Psoas muscle (tissue), 8 donors: ENCODE measurements around the gene B3GAT1. TPM values are rescaled to one million over a fixed set of nuclear protein-coding genes. Genes with fewer than 3 reads are reported as not detected.

ENCODE experiments used
- ATAC-seq, 4 donors: fragments of 200-7000 bp; cut with Tn5 transposase; one replicate each; pipeline ENCODE4 v1.9.1; 2020; ENCODE audit warnings: moderate library complexity in 3 of 4, mild to moderate bottlenecking in 2 of 4
- DNase-seq, 2 donors: peaks; one replicate each; pipeline ENCODE4 v3.0.0-alpha.2; 2020
- H3K27ac ChIP-seq: fragments of 200-600 bp; one replicate; pipeline ENCODE4 v1.8.0; 2022
- H3K27me3 ChIP-seq, 3 donors: fragments of 200-600 bp in 1 of 3; one replicate each; pipeline versions ENCODE4 v1.6.1 to v1.8.0; 2013 to 2022; ENCODE audit warnings: low read length in 2 of 3, mild to moderate bottlenecking in 2 of 3, moderate library complexity in 1 of 3; ENCODE audit not compliant: insufficient read depth in 3 of 3
- H3K36me3 ChIP-seq, 2 donors: fragments of 200-600 bp in 1 of 2; one replicate each; pipeline versions ENCODE4 v1.6.1 to v1.8.0; 2013 to 2022; ENCODE audit warnings: low read depth in 1 of 2, mild to moderate bottlenecking in 1 of 2, moderate library complexity in 1 of 2; ENCODE audit not compliant: insufficient read depth in 1 of 2
- H3K4me1 ChIP-seq: fragments of 200-600 bp; one replicate; pipeline ENCODE4 v1.8.0; 2022
- H3K4me3 ChIP-seq: fragments of 200-600 bp; one replicate; pipeline ENCODE4 v1.8.0; 2022; ENCODE audit warnings: mild to moderate bottlenecking
- H3K9me3 ChIP-seq: fragments of 200-600 bp; one replicate; pipeline ENCODE4 v1.8.0; 2022
- CTCF ChIP-seq: fragments of 200-600 bp; IDR thresholded peaks from one replicate; pipeline ENCODE4 v1.8.0; 2022; ENCODE audit warnings: antibody characterized with exemption
- WGBS, 3 donors: extraction: QIAGEN DNeasy Blood & Tissue Kit; methylation state at CpG; one replicate each; pipeline versions ENCODE4 v1.1.6 to v1.1.7; 2013; 5-methylcytosine and 5-hydroxymethylcytosine counted together
- intact Hi-C, 2 donors: fragments of 100-400 bp; cut with DNase I; formaldehyde crosslinking; loops; one replicate each; pipeline versions ENCODE4 v1.11.0 to v1.14.2; 2022
- polyA plus RNA-seq, 3 donors: library from polyadenylated mRNA; stranded (reverse); fragments of 200-250 nt; gene quantifications; one replicate each; pipeline ENCODE4 v1.2.3, GENCODE V29; 2013
- total RNA-seq, 4 donors: library from RNA; stranded (reverse); fragmentation: NEBNext Ultra II Directional in 2 of 4; extraction: Animal tissue kit (Norgen Biotek cat#: 25700) in 2 of 4; gene quantifications; one replicate each; pipeline versions ENCODE4 v1.2.1 to v1.2.4, GENCODE V29; 2021 to 2023
- donor health status: healthy with polysubstance abuse.
- donor health status: DM: no; HTN: no; CAD: no; lungs with moderate emphysema.
- donor health status: Bipolar disorder and iron deficiency.
- donor health status: healthy.
- donor health status: DM: yes; HTN: yes; CAD: no.
- donor health status: DM: no; HTN: no; CAD: no.
- donor health status: DM: no; HTN: no; CAD: no.
- donor health status: DM: yes; HTN: yes; CAD: no.

The B3GAT1 gene
- total and polyA plus RNA-seq, 7 donors = 0.01 to 0.13 (median 0.06) TPM; not detected in 3

- intact Hi-C loops = no loop called here
- WGBS, 3 donors = 86 to 89% (median 89%) methylated on average over 10 of the region's 10 CpGs
- Histone ChIP-seq H3K27ac (no peak overlapping the region), H3K36me3 (no peaks in the 10 kb centered on the region), H3K4me1 (no peaks in the 10 kb centered on the region), H3K27me3 (peaks cover 0 to 8% (median 0%) of the 10 kb centered on the region in 3 donors), H3K9me3 (no peaks in the 10 kb centered on the region), H3K4me3 (no peak overlapping the region)
- no peak for TF ChIP-seq CTCF
- ATAC-seq = no peak
- DNase-seq = no peak
Observed at GRCh38 chr11:134359646-134360045, 52.4 kb downstream of the B3GAT1 start.

GRCh38 chr11:134358856-134359490 lies 53.1 kb downstream of the B3GAT1 start:
- 86 to 87% (median 87%) methylated on average over 18 of the region's 18 CpGs for WGBS, 3 donors
- no peak for TF ChIP-seq CTCF
- ATAC-seq = no peak

DNA sequence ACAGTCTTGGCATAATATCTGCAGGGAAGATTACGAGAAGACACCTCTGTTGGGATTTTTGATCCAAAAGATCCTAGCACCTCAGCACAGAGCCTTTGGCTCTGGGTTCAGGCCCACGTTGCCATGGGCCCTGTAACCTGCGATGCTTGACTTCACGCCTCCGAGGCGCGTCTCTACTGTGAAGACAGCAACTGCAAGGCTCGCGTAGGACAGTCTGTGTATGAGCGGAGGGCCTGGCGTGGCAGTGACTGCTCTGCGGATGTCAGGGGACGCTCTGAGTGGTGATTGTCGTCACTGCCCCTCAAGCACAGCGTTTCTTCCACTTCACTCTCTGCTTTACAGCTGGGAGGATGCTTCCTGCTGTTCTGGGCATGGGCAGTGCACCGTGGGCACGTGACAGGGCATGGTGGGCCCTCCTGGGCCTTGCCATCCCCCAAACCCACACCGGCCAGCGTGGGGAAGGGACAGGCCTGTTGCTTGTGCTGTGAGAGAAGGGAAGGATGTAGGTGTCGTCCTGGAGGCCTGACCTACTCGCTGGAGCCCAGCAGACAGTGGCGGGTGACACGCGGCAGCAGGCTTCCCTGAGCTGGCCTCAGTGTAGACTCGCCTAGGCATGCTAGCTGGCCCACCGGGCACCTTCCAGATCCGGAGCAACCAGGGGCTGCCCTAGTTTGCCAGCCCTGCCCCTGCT lies 53.7 kb downstream of the B3GAT1 start:
- peaks cover 0 to 8% (median 0%) of the 10 kb centered on the region in 3 donors for H3K27me3 ChIP-seq
- ATAC-seq (no peak), DNase-seq (peak in 1 of 2 donors; percentile 27)
- H3K36me3 ChIP-seq = no peaks in the 10 kb centered on the region
- H3K4me1 ChIP-seq = no peaks in the 10 kb centered on the region
- intact Hi-C loops = no loop called here
- no peak for TF ChIP-seq CTCF
- H3K27ac ChIP-seq = no peak overlapping the region
- no peak overlapping the region for H3K4me3 ChIP-seq
- WGBS, 3 donors = 86 to 90% (median 86%) methylated on average over 27 of the region's 27 CpGs
- H3K9me3 ChIP-seq = no peaks in the 10 kb centered on the region

More at GRCh38 chr11:134358856-134359490, 53.1 kb downstream of the B3GAT1 start:
- intact Hi-C loops = no loop called here
- Histone ChIP-seq H3K27ac (no peak overlapping the region), H3K27me3 (peaks cover 0 to 8% (median 0%) of the 10 kb centered on the region in 3 donors), H3K4me1 (no peaks in the 10 kb centered on the region), H3K36me3 (no peaks in the 10 kb centered on the region), H3K4me3 (no peak overlapping the region), H3K9me3 (no peaks in the 10 kb centered on the region)
- peak in 1 of 2 donors; percentile 40 for DNase-seq

DNA sequence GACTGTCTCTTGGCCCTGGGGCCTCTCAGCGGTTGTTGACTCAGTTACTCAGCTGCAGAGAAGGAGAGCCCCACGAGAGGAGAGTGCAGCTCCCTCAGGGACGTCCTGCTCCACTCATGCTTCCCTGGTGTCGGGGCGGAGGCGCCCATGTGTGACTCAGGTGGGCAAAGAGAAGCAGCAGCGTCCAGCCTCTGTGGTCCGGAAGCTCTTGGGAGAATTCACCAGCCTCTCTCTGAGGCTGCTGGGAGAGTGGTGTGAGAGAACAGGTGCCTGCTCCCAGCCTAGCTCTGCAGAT lies 54.5 kb downstream of the B3GAT1 start:
- Histone ChIP-seq H3K36me3 (no peaks in the 10 kb centered on the region), H3K27me3 (peaks cover 0 to 4% (median 0%) of the 10 kb centered on the region in 3 donors), H3K9me3 (no peaks in the 10 kb centered on the region), H3K4me3 (no peak overlapping the region), H3K27ac (no peak overlapping the region), H3K4me1 (no peaks in the 10 kb centered on the region)
- no peak for TF ChIP-seq CTCF
- DNase-seq (peak in 1 of 2 donors; percentile 35), ATAC-seq (no peak)
- intact Hi-C loops = no loop called here
- 83 to 86% (median 85%) methylated on average over 8 of the region's 8 CpGs for WGBS, 3 donors
